Activated CD4-positive, alpha-beta T cell treated with anti-CD3 and anti-CD28 coated beads, Interleukin-2, amount 10 ng/mL, durations not matched to agents 24 days and 14 days (primary cell): Measurements from ENCODE around the gene BCAT1. TPM values are rescaled to one million over a fixed set of nuclear protein-coding genes. Genes with fewer than 3 reads are reported as not detected.
"Not testable (repeated sequence)": the region's sequence is repeated elsewhere in the genome, so short reads cannot be mapped to it uniquely, and the experiment has no call there.

Experiments used
- DNase-seq: peaks from one replicate; pipeline ENCODE4 v3.0.0; 2022
- H3K27ac Mint-ChIP-seq: one replicate; pipeline ENCODE4 v1.8.0; 2022; ENCODE audit warnings: mild to moderate bottlenecking, mixed read lengths
- H3K27me3 Mint-ChIP-seq: one replicate; pipeline ENCODE4 v1.8.0; 2022; ENCODE audit warnings: mixed read lengths
- H3K36me3 Mint-ChIP-seq: one replicate; pipeline ENCODE4 v1.8.0; 2022; ENCODE audit warnings: low read depth, mild to moderate bottlenecking, mixed read lengths
- H3K4me1 Mint-ChIP-seq: one replicate; pipeline ENCODE4 v1.8.0; 2021; ENCODE audit warnings: mixed read lengths
- H3K4me3 Mint-ChIP-seq: one replicate; pipeline ENCODE4 v1.8.0; 2022; ENCODE audit warnings: mild to moderate bottlenecking, moderate library complexity, mixed read lengths
- H3K9me3 Mint-ChIP-seq: one replicate; pipeline ENCODE4 v1.8.0; 2021; ENCODE audit warnings: mixed read lengths
- intact Hi-C: fragments of 100-400 bp; cut with micrococcal nuclease; formaldehyde crosslinking; loops from one replicate; pipeline ENCODE4 v1.15.1; 2023
- total RNA-seq: library from RNA; stranded (reverse); gene quantifications from 2 replicates; pipeline ENCODE4 v1.2.3, GENCODE V29; 2022

BCAT1 gene
- total RNA-seq, 1 donor from 2014 or later = 49.7 TPM

DNA sequence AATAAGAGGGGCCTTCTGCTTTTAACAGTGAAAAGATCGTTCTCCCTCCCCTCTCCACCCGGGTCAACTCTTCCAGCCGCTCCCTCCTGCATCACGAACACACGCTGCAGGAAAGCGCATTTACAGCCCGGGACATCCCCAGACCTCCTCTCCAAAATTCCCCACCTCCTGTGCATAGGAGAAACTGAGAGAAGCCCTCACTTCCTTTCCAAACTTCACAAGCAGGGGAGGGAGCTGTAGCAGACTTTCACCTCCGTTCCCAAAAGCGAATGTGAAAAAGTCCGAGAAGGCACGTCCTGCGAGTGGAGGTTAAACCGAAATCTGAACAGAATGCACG lies 513 bp downstream of the BCAT1 start:
- H3K9me3 Mint-ChIP-seq = no peaks in the 10 kb centered on the region
- H3K4me3 Mint-ChIP-seq = peak overlapping the region; percentile 92
- peaks cover 8% of the 10 kb centered on the region for H3K27me3 Mint-ChIP-seq
- intact Hi-C loops = loop anchor here (1.0 to 5.0 kb wide), 5 partner anchors 29 to 419 kb away; no protein-coding TSS in a partner anchor
- H3K27ac Mint-ChIP-seq = peak overlapping the region; percentile 93
- DNase-seq = peak; percentile 81
- H3K36me3 Mint-ChIP-seq = peaks cover 10% of the 10 kb centered on the region
- peaks cover 52% of the 10 kb centered on the region for H3K4me1 Mint-ChIP-seq

DNA sequence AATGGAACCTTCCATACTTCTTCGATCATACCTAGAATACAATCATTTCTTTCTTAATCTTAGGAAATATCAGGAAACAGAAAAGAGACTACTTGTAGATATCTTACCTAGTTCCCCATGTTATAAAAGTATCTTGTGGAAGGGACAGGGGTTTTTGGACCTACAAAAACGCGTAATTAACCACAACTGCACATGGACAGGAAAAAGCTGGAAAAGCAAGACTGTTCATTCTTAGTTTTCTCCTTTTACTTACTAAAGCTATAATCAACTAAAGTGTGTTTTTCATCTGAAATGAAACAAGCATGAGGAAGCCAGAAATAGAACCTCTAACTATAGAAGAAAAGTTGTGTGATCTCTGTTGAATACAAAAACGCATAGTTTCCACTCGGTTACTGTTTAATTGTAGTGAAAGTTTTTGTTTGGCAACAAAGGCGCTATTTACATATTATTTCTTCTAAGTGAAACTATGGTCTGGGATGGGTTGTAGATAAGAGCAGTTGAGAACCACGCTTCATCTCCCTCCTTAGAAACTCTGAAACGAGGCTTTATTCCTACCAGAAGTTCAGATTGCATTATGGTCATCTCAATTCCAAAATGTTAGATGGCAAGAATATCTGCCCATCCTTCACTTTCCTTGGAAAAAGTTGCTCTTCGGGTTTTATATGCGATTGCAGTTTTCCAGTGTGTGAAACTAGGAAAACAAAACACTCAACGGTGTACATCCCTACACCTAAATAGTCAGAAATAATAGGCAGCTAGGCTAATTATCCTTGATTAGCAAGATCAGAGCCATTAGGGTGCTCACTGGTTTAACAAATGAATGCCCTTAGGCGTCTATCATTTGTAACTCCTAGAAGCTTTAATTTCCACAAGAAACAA lies 1.1 kb downstream of the BCAT1 start:
- H3K9me3 Mint-ChIP-seq = no peaks in the 10 kb centered on the region
- H3K27me3 Mint-ChIP-seq = peaks cover 5% of the 10 kb centered on the region
- intact Hi-C loops = loop anchor here (1.0 to 5.0 kb wide), 6 partner anchors 28 to 420 kb away; a partner anchor contains a TSS
- peak overlapping the region; percentile 93 for H3K27ac Mint-ChIP-seq
- peak overlapping the region; percentile 92 for H3K4me3 Mint-ChIP-seq
- no peak for DNase-seq
- peaks cover 13% of the 10 kb centered on the region for H3K36me3 Mint-ChIP-seq
- peaks cover 50% of the 10 kb centered on the region for H3K4me1 Mint-ChIP-seq

DNA sequence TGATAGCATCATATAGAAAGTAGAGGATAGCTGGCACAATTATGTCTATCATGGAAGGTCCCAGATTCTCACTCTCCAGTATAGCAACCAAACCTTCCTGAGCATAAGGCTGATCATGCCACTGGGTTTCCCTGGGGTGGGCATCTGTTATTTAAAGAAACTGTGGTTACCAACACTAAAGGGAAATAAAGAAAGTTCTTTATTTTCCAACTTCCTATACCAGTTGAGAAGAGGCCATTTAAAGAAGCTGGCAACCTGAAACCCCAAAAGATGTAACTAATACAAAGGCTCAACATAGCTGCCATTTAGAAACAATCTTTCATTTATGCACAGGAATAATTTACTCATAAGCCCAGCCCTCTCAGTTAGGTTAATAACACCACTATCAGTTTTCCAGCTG lies 3.1 kb downstream of the BCAT1 start:
- peaks cover 5% of the 10 kb centered on the region for H3K27me3 Mint-ChIP-seq
- H3K4me3 Mint-ChIP-seq = peak overlapping the region; percentile 11
- DNase-seq = no peak
- H3K36me3 Mint-ChIP-seq = peaks cover 18% of the 10 kb centered on the region
- H3K9me3 Mint-ChIP-seq = no peaks in the 10 kb centered on the region
- no peak overlapping the region for H3K27ac Mint-ChIP-seq
- peaks cover 56% of the 10 kb centered on the region for H3K4me1 Mint-ChIP-seq
- intact Hi-C loops = loop anchor here (2.0 to 5.0 kb wide), 3 partner anchors 107 to 421 kb away; a partner anchor contains a TSS

DNA sequence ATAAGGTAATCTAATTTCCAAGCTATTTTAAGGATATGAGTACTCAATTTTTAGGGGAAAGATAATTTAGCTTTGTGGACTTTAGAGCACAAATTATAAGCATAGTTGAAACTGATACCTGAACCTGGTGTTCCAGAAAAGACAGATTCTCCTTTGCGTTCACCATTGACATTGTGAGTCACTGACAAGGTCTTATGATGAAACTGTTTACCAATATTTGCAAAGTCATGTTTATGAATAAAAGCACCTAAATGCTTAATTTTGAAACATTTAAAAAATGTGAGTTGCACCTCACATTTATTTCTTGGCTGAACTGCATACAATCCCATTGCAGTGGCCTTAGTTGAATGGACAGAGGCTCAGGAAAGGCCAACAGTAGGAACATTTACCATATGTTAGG lies 3.9 kb downstream of the BCAT1 start:
- Mint-ChIP-seq H3K36me3 (peaks cover 18% of the 10 kb centered on the region), H3K9me3 (no peaks in the 10 kb centered on the region), H3K27me3 (peaks cover 2% of the 10 kb centered on the region), H3K4me3 (no peak overlapping the region), H3K27ac (no peak overlapping the region), H3K4me1 (peaks cover 49% of the 10 kb centered on the region)
- no peak for DNase-seq
- intact Hi-C loops = loop anchor here (5.0 kb wide), 2 partner anchors 213 to 422 kb away; no protein-coding TSS in a partner anchor

DNA sequence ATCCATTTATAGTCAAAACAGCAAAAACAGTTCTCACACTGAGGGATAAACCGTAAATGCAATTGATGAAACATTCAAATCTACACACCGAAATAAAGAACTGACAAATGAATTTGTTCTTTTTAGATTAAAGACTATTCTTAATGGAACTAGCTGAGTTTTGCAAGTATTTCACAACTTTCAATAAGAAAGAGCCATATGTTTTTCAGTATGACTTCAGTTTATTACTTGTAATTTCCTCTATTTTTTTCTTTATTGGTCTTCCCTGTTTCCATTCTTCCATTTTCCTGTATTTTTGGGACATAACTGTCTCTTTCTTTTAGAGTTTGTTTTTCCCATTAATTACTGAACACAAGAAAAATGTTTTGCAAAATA lies 4.3 kb downstream of the BCAT1 start:
- DNase-seq = no peak
- H3K36me3 Mint-ChIP-seq = peaks cover 18% of the 10 kb centered on the region
- peaks cover 47% of the 10 kb centered on the region for H3K4me1 Mint-ChIP-seq
- intact Hi-C loops = no loop called here
- H3K4me3 Mint-ChIP-seq = peak overlapping the region; percentile 38
- H3K27ac Mint-ChIP-seq = peak overlapping the region; percentile 36
- H3K9me3 Mint-ChIP-seq = no peaks in the 10 kb centered on the region
- H3K27me3 Mint-ChIP-seq = peaks cover 2% of the 10 kb centered on the region

DNA sequence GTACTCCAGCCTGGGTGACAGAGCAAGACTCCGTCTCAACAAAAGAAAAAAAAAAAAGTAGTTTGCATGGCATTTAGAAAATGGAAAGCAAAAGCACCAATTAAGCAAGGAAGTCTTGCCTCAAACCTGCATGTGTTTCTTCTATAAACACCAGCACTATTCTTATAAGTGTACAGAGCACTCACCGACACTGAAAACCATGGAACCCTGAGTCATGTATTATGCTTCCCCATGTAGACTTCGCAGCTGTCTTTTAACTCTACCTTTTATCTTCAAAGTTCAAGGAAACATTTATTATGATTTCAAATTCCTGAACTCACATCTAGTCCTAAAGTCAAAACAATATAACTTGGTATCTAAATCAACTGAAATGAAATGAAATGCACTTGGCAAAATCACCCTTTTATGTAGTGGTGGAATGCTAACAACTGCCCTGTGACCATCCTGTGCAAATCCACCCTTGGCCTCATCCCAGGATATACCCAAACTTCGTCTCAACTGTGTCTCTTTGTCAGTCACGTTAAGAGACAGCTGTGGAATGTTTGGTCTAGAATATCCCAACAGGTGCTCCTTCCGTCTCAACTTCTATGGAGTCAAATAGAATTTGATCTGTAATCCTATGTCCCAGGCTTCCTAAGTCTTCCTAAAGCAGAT lies 4.8 kb downstream of the BCAT1 start:
- Mint-ChIP-seq H3K27me3 (no peaks in the 10 kb centered on the region), H3K9me3 (no peaks in the 10 kb centered on the region), H3K36me3 (peaks cover 18% of the 10 kb centered on the region), H3K27ac (peak overlapping the region; percentile 44), H3K4me3 (peak overlapping the region; percentile 38), H3K4me1 (peaks cover 42% of the 10 kb centered on the region)
- intact Hi-C loops = no loop called here
- DNase-seq = no peak

DNA sequence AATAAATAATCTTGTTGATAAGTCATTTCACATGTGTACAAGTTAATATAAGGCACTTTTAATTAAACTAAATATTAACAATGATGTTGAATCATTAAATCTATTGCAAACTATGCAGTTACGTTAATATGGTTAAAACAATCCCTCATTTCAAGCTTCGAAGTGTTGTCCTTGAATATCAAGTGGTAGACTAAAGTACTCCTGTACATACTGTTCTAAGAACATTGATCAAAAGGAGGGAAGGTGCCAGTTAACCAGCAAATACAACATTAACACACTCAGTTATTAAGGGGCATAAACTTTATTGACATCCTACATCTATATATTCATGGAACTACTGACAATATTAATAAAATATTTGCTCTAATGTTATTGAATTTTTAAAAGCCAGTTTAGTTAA lies 8.7 kb downstream of the BCAT1 start:
- Mint-ChIP-seq H3K36me3 (peaks cover 13% of the 10 kb centered on the region), H3K27ac (no peak overlapping the region), H3K4me1 (peaks cover 15% of the 10 kb centered on the region), H3K9me3 (no peaks in the 10 kb centered on the region), H3K4me3 (no peak overlapping the region), H3K27me3 (no peaks in the 10 kb centered on the region)
- DNase-seq = no peak
- intact Hi-C loops = no loop called here

DNA sequence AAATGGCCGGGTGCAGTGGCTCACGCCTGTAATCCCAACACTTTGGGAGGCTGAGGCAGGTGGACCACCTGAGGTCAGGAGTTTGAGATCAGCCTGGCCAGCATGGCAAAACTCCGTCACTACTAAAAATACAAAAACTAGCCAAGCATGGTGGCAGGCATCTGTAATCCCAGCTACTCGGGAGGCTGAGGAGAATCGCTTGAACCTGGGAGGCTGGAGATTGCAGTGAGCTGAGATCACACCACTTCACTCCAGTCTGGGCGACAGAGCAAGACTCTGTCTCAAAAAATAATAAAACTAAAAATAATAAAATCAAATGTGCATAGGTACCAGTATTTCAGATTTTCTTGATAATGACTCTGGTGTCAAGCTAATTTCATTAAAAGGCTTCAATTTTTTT lies 9.3 kb downstream of the BCAT1 start:
- H3K27me3 Mint-ChIP-seq, intact Hi-C loops, H3K27ac Mint-ChIP-seq, H3K4me3 Mint-ChIP-seq, H3K9me3 Mint-ChIP-seq, DNase-seq: not testable (repeated sequence)
- Mint-ChIP-seq H3K36me3 (peaks cover 13% of the 10 kb centered on the region), H3K4me1 (peaks cover 15% of the 10 kb centered on the region)

DNA sequence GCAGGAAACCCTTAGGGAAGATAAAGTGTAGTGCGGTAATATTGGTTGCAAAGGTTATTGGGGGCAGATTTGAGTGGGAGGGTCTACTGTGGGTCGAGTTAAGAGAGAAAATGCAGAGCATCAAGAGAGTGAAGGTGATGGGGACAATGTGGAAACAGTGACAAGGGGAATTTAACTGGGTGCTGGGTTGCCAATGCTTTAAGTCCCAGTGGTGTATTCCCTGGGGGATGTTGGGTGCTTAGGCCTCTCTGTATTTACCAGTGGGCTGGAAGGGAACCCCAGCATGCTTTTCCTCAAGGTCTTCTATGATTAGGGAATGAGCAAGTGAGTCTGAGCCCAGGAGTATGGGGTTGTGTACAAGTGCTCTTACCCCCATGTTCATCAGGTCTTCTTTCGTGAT lies 10.6 kb downstream of the BCAT1 start:
- Mint-ChIP-seq H3K27me3 (no peaks in the 10 kb centered on the region), H3K27ac (no peak overlapping the region), H3K4me3 (no peak overlapping the region), H3K9me3 (no peaks in the 10 kb centered on the region), H3K4me1 (peaks cover 8% of the 10 kb centered on the region), H3K36me3 (peaks cover 8% of the 10 kb centered on the region)
- intact Hi-C loops = no loop called here
- DNase-seq = no peak

DNA sequence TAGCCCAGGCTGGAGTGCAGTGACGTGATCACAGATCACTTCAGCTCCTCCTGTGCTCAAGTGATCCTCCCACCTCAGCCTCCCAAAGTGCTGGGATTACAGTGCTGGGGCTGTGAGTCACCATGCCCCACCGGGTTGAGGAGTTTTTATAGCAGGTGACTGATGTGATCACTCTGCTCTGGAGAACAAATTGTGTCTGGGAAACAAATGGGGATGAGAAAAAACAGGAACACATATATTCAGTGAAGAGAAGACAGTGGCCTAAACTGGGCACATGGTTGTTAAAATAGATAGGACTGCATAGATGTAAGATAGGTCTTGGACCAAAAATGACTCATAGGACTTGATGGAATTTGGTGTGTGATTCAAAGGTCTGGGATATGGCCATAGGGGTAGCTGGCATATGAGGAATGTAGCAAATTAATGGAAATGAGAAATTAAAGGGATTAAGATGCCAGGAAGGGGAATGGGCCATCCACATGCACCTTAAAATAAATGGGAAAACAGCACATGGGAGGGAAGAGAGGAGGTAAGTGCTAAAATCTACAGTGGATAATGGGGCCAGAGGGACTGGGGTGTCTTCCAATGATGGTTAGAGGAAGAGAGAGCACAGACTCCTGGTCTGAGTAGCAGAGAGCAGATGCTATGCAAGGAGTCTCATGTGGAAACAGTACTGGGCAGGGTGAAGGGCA lies 11.2 kb downstream of the BCAT1 start:
- DNase-seq = no peak
- Mint-ChIP-seq H3K9me3 (no peaks in the 10 kb centered on the region), H3K27ac (no peak overlapping the region), H3K4me3 (no peak overlapping the region), H3K36me3 (peaks cover 5% of the 10 kb centered on the region), H3K27me3 (no peaks in the 10 kb centered on the region), H3K4me1 (peaks cover 8% of the 10 kb centered on the region)
- intact Hi-C loops = no loop called here

DNA sequence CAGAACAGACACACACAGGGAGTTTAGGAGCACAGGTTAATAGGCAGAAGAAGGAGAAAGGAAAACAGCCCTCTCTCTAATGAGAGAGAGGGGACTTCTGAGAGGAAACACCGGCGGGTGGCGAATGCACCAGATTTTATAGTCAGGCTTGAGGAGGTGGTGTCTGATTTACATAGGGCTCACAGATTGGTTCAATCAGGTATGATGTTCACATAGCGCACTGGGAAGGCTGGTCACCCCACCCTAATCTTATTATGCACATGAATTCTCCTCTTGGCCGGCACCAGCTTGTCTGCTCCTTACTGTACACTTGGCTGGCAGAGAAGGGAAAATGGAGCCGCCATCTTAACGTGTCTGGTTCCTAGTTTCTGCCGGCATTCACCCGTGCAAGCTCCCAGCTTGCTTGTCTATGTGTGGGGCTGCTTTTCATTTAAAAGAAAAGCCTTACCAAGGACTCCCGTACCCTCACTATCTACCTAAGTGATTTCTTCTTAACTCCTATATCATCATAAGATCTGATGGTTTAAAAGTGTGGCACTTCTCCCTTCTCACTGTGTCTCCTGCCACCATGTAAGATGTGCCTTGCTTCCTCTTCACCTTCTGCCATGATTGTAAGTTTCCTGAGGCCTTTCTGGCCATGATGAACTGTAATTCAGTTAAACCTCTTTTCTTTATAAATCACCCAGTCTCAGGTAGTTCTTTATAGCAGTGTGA lies 15.1 kb downstream of the BCAT1 start:
- Mint-ChIP-seq H3K4me1 (peaks cover 6% of the 10 kb centered on the region), H3K27me3 (peaks cover 9% of the 10 kb centered on the region), H3K27ac (no peak overlapping the region), H3K36me3 (peaks cover 1% of the 10 kb centered on the region), H3K4me3 (no peak overlapping the region), H3K9me3 (no peaks in the 10 kb centered on the region)
- DNase-seq = no peak
- intact Hi-C loops = no loop called here

DNA sequence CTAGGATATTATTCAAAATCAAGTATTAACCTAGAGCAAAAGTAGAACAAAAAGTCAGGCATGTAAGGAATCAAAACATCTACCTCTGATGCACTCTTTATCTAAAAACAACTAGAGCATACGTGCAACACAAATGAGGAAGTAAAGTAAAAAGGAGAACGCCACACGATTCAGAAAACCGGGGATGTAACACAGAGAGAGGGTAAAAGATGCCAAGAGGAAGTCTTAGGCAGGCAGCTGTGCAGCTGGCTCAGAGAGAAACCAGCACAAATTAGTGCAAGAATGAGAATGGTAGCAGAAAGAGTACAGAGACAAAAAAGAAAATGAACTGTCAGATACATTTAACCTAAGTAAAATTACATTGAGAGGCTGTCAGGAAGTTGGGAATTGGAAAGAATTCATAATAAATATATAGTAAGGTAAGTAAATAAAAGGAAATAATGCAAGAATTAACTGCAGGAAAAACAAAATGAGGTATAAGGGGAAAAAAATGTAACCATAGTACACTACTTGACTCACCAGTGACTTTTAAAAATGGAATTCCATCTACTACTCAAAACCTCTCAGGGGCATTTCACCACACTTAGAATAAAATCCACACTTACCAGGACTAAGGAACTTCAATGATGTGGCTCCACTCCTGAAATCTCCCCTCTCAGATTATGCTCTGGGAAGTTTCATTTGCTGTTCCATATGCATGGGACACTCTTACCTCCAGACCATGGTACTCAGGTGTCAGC lies 17.1 kb downstream of the BCAT1 start:
- Mint-ChIP-seq H3K4me3 (no peak overlapping the region), H3K9me3 (no peaks in the 10 kb centered on the region), H3K27ac (no peak overlapping the region), H3K27me3 (peaks cover 13% of the 10 kb centered on the region), H3K4me1 (peaks cover 6% of the 10 kb centered on the region), H3K36me3 (peaks cover 4% of the 10 kb centered on the region)
- no peak for DNase-seq
- intact Hi-C loops = no loop called here

DNA sequence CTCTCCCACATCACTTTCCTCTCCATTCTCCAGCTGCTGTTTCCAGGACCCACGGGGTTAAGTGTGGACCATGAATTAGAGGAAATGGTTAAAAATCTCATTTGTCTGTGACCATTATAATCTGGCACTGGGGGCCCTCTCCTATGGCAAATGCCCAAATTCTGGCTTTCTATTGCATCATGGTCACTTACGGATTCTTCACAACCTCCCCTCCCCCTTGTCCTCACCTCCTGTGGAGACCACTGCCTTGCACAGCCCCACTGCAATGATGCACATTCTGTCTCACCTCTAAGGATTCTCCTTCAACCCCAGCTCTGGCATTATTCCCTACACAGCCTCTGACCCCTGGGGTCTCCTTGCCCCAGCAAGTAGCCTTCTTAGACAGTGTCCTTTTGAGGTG lies 18.9 kb downstream of the BCAT1 start:
- peaks cover 13% of the 10 kb centered on the region for H3K27me3 Mint-ChIP-seq
- no peaks in the 10 kb centered on the region for H3K9me3 Mint-ChIP-seq
- H3K27ac Mint-ChIP-seq = no peak overlapping the region
- H3K36me3 Mint-ChIP-seq = peaks cover 6% of the 10 kb centered on the region
- no peak overlapping the region for H3K4me3 Mint-ChIP-seq
- H3K4me1 Mint-ChIP-seq = peaks cover 6% of the 10 kb centered on the region
- no peak for DNase-seq
- intact Hi-C loops = no loop called here
